GM19099 (cell line): ENCODE results near the gene HDHD5.

ENCODE experiments used
- POLR2A ChIP-seq: IDR thresholded peaks from 3 replicates; pipeline ENCODE4 v1.6.1; 2011; ENCODE audit warnings: low read depth; ENCODE audit not compliant: insufficient read length; ENCODE audit errors: extremely low read depth

The HDHD5 gene

DNA sequence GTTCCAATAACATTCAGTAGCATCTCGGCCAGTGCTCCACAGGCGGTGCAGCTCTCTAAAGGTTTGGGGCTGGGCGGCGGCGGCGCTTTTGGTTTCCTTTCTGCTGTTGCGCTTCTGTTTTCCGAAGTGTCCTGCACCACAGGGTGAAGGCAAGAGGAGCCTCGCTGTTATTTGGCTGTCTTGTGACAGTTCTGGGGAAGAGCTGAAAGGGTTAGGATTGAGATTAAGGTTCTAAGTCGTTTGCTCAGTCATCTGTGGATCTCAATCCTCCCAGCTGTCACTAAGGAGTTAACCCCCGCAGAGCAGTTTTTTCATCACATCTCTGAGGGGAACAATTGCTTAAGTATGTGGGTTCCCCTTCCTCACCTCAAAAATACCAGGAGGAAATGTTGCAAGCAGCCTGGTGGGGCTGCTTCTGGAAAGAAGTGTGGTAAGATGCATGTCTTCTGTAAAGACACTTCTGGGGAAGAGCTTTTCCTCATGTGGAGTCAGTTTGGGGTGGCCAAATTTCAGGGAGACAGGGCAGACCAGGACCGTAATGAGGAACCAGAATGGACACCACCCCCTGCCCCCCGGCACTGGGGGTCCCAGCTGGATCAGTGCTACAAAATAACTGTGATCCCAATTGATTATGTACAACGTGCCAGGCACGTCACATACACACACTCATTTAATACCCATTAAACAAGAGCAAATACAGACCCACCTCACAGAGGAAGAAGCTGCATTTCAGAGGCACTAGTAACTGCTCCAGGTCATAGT lies 52.1 kb downstream of the HDHD5 start:
- no peak for TF ChIP-seq POLR2A

DNA sequence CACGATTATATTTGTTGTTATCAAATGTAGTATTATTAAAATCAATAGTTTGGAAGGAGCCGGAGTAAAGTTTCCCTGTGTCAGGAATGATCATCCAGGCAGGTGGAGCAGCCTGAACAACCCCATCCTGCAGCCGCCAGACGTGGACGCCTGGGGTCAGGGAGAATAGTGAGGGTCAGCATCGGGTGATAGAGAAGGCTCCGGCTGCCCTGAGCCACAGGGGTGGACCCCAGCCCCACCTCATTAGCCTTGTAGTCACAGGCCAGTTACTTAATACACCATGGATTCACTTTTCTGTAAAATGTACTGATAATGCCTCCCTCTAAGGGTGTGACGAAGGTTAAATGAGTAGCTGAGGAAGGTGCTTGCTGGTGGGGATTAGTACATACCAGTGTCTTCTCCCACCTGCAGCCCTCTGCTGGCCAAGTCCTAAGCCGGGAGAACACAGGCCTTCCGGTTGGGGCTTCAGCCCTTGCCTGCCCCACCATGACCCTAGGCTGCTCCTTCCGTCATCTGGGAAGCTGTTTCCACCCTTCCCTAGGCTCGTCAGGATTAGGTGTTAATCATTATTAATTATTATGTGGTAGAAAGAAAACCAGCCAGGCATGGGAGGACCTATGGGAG lies 52.8 kb downstream of the HDHD5 start:
- TF ChIP-seq POLR2A, result no peak

DNA sequence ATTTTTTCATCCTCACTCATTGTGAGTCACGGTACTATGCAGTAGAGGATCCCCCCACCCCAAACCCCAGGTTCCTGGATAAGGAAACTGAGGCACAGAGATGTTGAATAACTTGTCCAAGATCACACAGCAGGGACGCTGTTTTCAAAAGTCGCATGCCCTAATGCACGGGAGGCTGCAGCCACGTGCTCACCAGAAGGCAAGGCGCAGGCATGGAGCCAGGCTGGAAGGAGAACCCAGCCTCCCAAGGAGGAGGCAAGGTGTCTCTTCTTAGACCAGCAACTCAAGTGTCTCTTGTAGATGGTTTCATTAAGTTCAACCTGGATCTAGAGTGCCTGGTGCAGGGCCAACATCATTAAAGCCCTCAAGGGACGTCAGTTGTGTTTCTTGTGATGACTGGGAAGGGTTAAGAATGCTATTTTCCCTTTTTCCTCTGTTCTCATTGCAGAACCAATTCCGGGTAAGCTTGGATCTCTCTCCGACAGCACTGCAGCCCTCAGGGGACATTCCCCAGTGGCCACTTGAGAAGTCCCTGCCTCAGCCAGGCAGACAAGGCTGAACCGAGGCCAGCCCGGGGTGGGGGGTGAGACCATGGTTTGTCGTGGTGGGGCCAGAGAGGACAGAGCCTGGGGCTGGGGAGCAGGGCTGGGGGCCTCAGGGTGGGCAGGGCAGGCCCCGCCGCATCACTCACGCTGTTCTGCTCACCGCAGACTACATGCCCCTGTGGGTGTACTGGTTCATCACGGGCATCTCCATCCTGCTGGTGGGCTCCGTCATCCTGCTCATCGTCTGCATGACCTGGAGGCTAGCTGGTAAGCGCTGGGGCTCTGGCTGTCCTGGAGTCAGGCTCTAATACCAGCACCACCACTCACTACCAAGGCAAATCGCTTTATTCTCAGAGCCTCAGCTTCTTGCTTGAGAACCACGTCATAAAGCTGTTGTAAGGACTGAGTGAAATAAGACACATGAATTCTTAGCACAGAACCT lies 53.6 kb downstream of the HDHD5 start:
- no peak for TF ChIP-seq POLR2A

DNA sequence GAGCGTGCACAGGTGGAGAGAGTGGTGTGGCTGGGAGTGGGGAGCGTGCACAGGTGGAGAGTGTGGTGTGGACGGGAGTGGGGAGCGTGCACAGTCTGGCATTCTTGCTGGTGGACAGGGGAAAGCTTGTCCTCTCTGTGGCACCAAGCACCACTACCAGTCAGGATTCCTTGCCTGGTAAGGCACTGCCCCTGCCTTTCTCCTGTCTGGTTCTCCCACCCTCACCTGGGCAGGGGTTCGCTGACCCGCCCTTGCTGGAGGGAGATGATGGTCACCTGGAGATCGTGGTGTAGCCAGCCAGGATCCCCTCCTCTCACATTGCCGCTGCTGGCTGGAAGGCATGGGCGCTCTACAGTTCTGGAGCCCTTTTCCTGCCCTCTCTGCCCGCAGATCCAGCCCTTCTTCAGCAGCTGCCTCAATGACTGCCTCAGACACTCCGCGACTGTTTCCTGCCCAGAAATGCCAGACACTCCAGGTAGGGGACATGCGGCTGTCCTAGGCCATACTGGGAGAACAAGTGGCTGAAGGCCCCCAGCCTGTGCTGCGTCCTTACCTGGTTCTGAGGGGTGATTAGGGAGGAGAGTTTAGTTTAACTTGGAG lies 54.6 kb downstream of the HDHD5 start:
- no peak for TF ChIP-seq POLR2A

DNA sequence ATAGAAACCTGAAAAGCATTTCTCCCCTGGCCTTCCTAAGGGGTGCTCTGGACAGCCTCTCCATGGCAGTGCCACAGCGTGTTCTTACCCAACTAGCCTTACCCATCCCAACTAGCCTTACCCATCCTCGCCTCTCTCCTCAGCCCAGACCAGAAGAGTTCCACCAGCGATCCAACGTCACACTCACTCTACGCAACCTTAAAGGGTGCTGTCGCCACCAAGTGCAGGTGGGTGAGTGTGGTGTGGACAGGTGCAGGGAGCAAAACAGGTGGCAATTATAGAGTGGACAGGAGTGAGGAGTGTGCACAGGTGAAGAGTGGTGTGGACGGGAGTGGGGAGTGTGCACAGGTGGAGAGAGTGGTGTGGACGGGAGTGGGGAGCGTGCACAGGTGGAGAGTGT lies 55.7 kb downstream of the HDHD5 start:
- TF ChIP-seq POLR2A, result no peak

DNA sequence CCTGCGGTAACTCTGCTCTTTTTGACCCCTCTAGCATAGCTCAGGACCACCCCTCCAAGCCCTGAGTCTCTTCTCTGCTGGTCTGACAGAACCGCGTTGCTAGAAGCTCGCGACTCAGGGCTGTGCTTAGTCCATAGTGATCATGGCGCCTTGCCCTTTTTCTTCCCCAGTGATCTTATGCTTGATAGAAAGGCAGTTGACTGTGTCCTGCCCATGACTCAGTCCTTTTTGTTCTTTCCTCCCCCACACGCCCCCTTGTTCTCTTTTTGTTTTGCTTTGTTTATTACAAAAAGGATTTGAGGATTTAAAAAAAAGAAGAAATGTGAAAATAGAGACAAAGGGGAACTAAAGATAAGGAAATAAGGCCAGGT lies 56.8 kb downstream of the HDHD5 start:
- TF ChIP-seq POLR2A, result no peak

DNA sequence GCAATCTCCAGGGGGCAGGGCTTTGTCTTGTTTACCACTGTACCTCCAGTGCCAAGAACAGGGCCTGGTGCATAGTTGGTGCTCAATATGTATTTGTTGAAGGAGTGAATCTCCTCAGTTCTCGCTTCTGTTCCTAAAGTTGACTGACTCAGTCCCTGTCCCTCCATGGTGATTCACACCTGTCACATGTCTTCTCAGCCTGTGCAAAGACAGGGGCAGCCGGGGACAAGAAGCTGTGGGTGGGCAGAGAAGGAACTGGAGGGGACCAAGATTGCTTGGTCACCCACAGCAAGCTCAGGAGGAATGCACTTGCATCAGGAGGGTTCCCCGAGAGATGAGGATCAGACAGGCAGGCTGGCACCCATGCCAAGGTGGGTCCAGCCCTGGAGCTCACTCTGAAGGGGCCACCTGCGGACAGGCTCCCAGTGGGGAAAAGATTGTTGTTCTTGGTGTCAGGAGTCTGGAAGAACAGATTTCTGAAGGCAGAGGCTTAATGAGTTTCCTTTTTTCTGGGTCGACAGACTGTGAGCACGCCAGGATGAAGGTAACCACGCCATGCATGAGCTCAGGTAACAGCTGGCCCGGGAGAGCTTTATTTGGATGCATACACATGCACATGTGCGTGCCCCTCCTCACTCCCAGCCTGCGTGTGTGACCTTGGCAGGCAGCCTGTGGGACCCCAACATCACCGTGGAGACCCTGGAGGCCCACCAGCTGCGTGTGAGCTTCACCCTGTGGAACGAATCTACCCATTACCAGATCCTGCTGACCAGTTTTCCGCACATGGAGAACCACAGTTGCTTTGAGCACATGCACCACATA lies 57.4 kb downstream of the HDHD5 start:
- TF ChIP-seq POLR2A, result no peak

DNA sequence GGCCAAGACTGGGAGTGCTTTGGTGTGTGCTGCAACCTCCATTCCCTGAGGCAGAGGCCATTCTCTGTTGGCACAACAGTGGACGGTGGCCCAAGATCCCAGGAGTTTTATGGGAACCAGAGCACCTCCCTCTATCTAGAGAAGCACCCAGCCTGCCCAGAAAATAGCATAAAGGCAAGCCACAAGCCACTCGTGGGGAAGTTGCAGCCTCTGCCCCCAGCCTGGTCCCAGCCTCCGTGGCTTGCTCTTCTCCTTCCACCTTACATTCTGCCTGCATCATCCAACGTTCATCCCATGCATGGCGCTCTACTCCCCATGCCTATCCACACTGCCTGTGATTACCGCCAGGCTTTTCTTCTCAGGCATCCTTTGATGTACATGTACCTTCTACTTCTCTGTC lies 58.5 kb downstream of the HDHD5 start:
- no peak for TF ChIP-seq POLR2A

DNA sequence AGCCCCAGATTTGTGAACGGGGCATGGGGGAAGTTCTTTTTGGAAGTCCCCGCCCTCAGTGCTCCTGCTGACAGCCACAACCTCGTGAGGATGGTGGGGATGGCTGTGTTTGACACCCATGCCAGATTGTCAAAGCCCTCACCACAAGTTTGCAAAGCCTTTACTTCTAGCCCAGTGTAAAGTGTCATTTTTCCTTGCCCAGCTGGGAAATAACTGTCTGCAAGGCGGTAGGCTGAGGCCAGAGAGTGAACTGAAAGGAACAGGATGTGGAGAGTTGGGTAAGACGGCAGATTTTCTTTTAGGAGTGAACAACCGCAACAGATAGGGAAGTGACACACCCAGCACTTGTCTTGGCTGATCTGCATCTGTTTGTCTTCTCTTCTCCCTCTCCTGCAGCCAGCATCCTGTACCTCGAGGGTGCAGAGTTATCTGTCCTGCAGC lies 60.7 kb downstream of the HDHD5 start:
- no peak for TF ChIP-seq POLR2A

DNA sequence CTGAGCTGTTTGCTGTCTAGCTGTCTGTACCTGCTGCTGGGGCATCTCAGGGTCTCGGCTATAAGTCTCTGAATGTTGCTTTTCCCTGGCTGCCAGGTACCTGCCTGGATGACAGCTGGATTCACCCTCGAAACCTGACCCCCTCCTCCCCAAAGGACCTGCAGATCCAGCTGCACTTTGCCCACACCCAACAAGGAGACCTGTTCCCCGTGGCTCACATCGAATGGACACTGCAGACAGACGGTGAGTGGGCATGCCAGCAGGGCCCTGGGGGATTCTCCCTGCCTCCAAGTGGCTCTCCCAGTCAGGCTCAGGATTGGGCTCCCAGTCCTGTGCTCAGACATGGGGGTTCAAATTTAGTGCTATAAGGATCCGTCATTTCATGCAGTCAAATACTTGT lies 61.4 kb downstream of the HDHD5 start:
- TF ChIP-seq POLR2A, result no peak

DNA sequence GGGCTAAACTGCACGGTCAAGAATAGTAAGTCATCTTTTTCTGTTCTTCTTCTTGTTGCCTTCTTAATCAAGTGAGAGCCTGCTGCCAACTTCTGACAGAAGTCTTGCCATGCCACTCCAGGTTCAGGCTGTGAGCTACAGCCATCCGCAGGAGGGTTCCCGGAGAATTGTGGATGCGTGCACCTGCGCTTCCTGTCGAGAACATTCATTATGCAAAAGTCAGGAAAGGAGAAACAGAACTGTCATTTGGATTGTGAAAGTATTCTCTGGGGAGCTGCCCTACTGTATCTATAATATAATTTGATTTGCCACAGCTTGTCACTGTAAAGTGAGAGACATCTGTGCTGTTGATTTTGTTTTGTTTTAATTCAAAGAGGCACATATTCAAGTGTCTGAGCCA lies 62.0 kb downstream of the HDHD5 start:
- no peak for TF ChIP-seq POLR2A

DNA sequence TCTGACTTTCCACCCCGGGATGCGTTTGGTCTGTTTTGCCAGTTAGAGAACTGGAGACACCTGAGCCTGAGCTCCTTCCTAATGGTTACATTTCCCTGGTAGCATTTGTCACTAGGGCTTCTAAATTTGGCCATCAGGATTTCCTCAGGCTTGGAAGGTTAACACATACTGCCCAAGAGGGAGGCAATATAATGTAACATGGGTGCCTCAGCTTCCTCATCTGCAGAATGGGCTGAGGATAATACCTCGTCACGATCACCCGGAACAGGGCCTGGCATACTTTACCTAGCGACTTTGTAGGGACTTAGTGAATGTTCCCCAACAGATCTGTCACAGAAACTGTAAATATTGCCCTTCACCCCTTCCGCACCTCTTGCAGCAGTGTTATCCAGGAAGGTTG lies 63.0 kb downstream of the HDHD5 start:
- TF ChIP-seq POLR2A, result no peak

DNA sequence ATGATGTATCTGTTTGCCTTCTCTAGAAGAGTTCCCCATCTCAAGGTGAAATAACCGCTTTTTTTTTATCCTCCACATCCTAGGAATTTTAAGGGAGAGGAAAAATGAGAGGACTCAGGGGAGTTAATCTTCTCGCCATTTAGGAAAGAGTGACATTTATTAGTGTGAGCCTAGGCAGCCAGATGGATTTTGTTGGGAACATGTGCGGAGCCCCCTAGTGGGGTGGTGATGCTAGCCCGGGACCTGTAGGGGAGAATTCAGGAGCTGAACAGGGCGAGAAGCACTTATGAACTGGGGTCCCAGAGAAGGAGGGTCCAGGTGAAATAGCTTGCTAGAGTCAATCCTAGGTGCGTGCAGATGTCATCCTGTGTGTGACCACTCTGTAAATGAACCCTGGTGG lies 63.5 kb downstream of the HDHD5 start:
- TF ChIP-seq POLR2A, result no peak

DNA sequence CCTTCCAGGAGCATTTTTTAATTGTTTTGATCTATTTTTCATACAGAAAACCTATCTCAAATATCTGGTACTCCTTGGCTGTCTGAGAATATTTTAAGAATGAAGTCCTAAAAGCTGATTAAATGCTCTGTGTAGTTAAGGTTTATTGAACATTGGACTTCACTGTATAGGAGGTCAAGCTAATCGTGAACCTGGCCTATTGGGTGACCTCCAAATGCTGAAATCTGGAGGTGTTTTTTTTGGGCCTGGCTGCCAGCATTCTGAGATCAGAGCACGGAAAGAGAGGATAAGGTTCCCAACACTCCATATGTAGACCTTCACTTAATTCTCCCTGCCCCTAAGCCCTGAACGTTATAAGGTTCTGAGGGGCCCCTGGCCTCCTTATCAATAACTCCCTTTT lies 66.0 kb downstream of the HDHD5 start:
- no peak for TF ChIP-seq POLR2A

DNA sequence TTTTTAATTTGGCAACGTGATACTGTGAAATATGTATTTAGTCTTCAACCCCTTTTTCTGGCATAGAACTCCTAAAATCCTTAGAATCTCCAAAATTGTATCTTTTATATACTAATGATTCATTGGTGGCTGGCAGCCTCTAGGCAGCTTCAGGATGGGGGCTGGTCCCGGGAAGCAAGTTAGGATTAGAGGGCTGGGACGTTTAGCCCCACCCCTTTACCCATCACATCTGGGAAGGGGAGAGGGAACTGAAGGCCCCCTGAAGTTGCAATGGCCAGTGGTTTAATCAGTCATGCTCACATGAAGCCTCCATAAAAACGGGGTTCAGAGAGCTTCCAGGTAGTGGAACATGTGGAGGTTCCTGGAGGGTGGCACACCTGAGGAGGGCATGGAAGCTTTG lies 67.2 kb downstream of the HDHD5 start:
- no peak for TF ChIP-seq POLR2A

DNA sequence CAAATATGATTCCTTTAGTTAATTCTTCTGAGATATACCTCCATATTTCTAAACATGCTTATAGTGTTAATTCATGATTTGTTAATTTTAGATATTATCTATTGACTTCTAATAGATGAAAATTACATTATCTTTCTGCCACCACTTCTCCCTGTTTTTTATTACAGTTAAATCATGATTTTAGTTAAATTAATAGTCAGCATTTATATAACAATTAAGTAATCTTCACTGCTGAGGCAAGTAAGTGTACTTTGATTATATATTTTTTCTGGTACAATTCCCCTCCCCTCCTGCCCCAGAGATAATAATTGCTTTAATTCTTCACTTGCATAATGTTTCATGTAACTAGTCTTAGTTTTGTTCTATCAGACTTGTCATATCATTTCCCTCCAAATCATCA lies 68.5 kb downstream of the HDHD5 start:
- no peak for TF ChIP-seq POLR2A
